T-cell (primary cell): ENCODE measurements around the gene RALA. TPM values are rescaled to one million over a fixed set of nuclear protein-coding genes. Genes with fewer than 3 reads are reported as not detected.
"Not testable (repeated sequence)": the region's sequence is repeated elsewhere in the genome, so short reads cannot be mapped to it uniquely, and the experiment has no call there.

Source experiments
- ATAC-seq, 4 experiments: fragments of 200-7000 bp in 3 of 4; fragments of 150-1000 bp in 1 of 4; cut with Tn5 transposase; replicated peaks in 1 of 4; 1 replicate in 3 of 4; 2 replicates in 1 of 4; pipeline ENCODE4 v1.10.0; 2021; ENCODE audit warnings: moderate library complexity in 3 of 4, mild to moderate bottlenecking in 2 of 4, moderate number of reproducible peaks in 1 of 4
- CTCF ChIA-PET, 2 donors: fragments of 300-600 bp; sonication (Branson Sonifier 250); formaldehyde crosslinking; loops; one replicate each; lab custom pipeline; 2022; ENCODE audit warnings: antibody characterized with exemption in 2 of 2; lab: Charles Lee
- POLR2A ChIA-PET, 2 donors: fragments of 300-600 bp; sonication (Branson Sonifier 250); formaldehyde crosslinking; loops; one replicate each; lab custom pipeline; 2022; ENCODE audit warnings: antibody characterized with exemption in 2 of 2; lab: Charles Lee
- DNase-seq, 35 experiments: peaks; one replicate each; pipeline versions ENCODE4 v3.0.0 to v3.0.0-alpha.2; 2013 to 2023
- H3K27ac ChIP-seq: one replicate; pipeline ENCODE4 v1.5.1; 2013; ENCODE audit warnings: low read length
- H3K27me3 ChIP-seq, 2 experiments: replicated peaks in 1 of 2; 1 replicate in 1 of 2; 2 replicates in 1 of 2; pipeline versions ENCODE4 v1.6.1 to v1.7.0; 2013; ENCODE audit warnings: low read length in 1 of 2, mixed read lengths in 1 of 2; ENCODE audit not compliant: control insufficient read depth in 2 of 2, insufficient read depth in 2 of 2; ENCODE audit errors: extremely low read depth in 1 of 2
- H3K36me3 ChIP-seq, 2 donors: 1 replicate in 1 of 2; 2 replicates in 1 of 2; pipeline versions ENCODE4 v1.6.1 to v1.7.0; 2013; ENCODE audit warnings: low read length in 1 of 2; ENCODE audit not compliant: control insufficient read depth in 2 of 2, insufficient read depth in 1 of 2; ENCODE audit errors: extremely low read depth in 1 of 2
- H3K4me1 ChIP-seq, 2 experiments: 1 replicate in 1 of 2; 2 replicates in 1 of 2; pipeline versions ENCODE4 v1.6.1 to v1.7.0; 2013; ENCODE audit warnings: low read length in 2 of 2, mixed read lengths in 1 of 2; ENCODE audit not compliant: insufficient read depth in 2 of 2, control insufficient read depth in 1 of 2; ENCODE audit errors: extremely low read depth in 1 of 2
- H3K4me3 ChIP-seq, 2 donors: 1 replicate in 1 of 2; 2 replicates in 1 of 2; pipeline versions ENCODE4 v1.5.1 to v1.7.0; 2013; ENCODE audit warnings: mild to moderate bottlenecking in 2 of 2, low read length in 1 of 2, moderate library complexity in 1 of 2; ENCODE audit not compliant: control insufficient read depth in 1 of 2; ENCODE audit errors: extremely low read depth in 1 of 2
- H3K9me3 ChIP-seq: 2 replicates; pipeline ENCODE4 v1.7.0; 2013
- H3K27ac Mint-ChIP-seq, 2 donors: one replicate each; pipeline ENCODE4 v1.8.0; 2020 to 2021; ENCODE audit warnings: mild to moderate bottlenecking in 2 of 2, mixed read lengths in 2 of 2
- H3K27me3 Mint-ChIP-seq, 2 donors: one replicate each; pipeline ENCODE4 v1.8.0; 2021 to 2022; ENCODE audit warnings: mixed read lengths in 2 of 2
- H3K36me3 Mint-ChIP-seq: one replicate; pipeline ENCODE4 v1.8.0; 2021; ENCODE audit warnings: mixed read lengths
- H3K4me1 Mint-ChIP-seq, 3 donors: one replicate each; pipeline ENCODE4 v1.8.0; 2020 to 2022; ENCODE audit warnings: mixed read lengths in 3 of 3, mild to moderate bottlenecking in 1 of 3
- H3K4me3 Mint-ChIP-seq, 3 donors: one replicate each; pipeline ENCODE4 v1.8.0; 2020 to 2022; ENCODE audit warnings: mild to moderate bottlenecking in 3 of 3, mixed read lengths in 3 of 3, moderate library complexity in 3 of 3
- H3K9me3 Mint-ChIP-seq, 3 donors: one replicate each; pipeline ENCODE4 v1.8.0; 2020 to 2022; ENCODE audit warnings: mixed read lengths in 3 of 3
- WGBS: methylation state at CpG from one replicate; pipeline ENCODE4 v1.1.5; 2013; ENCODE audit warnings: missing lambda C conversion rate; ENCODE audit not compliant: insufficient coverage; 5-methylcytosine and 5-hydroxymethylcytosine counted together
- total RNA-seq, 35 experiments: library from RNA in 6 of 35; stranded (reverse) in 6 of 35; fragments of 120-200 nt in 1 of 35; gene quantifications; one replicate each; pipeline versions ENCODE4 v1.2.1 to v1.2.4 and lab custom pipeline; 2013 to 2026

Gene RALA
- total RNA-seq, 5 donors from 2014 or later (not counting 1 experiment from before 2014, with no cell fraction given) = 24.4 to 49.8 (median 36.7) TPM

GRCh38 chr7:39749177-39749576 lies 125.8 kb downstream of the RALA start:
- Histone ChIP-seq H3K27ac (no peak overlapping the region), H3K4me3 (no peak overlapping the region), H3K27me3 (no peaks in the 10 kb centered on the region), H3K9me3 (no peaks in the 10 kb centered on the region), H3K4me1 (peaks cover 0 to 3% of the 10 kb centered on the region in 2 experiments), H3K36me3 (no peaks in the 10 kb centered on the region)
- H3K27me3 Mint-ChIP-seq = no peaks in the 10 kb centered on the region
- H3K4me1 Mint-ChIP-seq = peaks cover 5 to 6% (median 6%) of the 10 kb centered on the region in 3 donors
- ATAC-seq (no peak), DNase-seq (no peak)
- H3K4me3 Mint-ChIP-seq = no peak overlapping the region
- CTCF ChIA-PET = interaction anchor here in 1 of 2 donors (6.0 kb wide), 1 partner anchor 170 kb away, joined by 123 read pairs; no protein-coding TSS in a partner anchor
- WGBS = no CpG with 5 or more reads among the region's 1 CpG
- H3K9me3 Mint-ChIP-seq = no peaks in the 10 kb centered on the region
- peaks cover 10% of the 10 kb centered on the region for H3K36me3 Mint-ChIP-seq
- POLR2A ChIA-PET = no interaction called here
- no peak overlapping the region for H3K27ac Mint-ChIP-seq

GRCh38 chr7:39749717-39750116 lies 126.3 kb downstream of the RALA start:
- H3K27ac ChIP-seq = no peak overlapping the region
- H3K4me3 Mint-ChIP-seq = no peak overlapping the region
- ATAC-seq = no peak
- no CpG with 5 or more reads among the region's 2 CpGs for WGBS
- H3K27ac Mint-ChIP-seq = no peak overlapping the region
- peaks cover 0 to 3% of the 10 kb centered on the region in 2 experiments for H3K4me1 ChIP-seq
- H3K4me1 Mint-ChIP-seq = peaks cover 5 to 6% (median 6%) of the 10 kb centered on the region in 3 donors
- no peak overlapping the region for H3K4me3 ChIP-seq
- no peak for DNase-seq
- ChIA-PET POLR2A (no interaction called here), CTCF (interaction anchor here in 1 of 2 donors (6.0 kb wide), 1 partner anchor 170 kb away, joined by 123 read pairs; no protein-coding TSS in a partner anchor)
- no peaks in the 10 kb centered on the region for H3K27me3 Mint-ChIP-seq
- H3K36me3 ChIP-seq = no peaks in the 10 kb centered on the region
- H3K9me3 Mint-ChIP-seq = no peaks in the 10 kb centered on the region
- H3K36me3 Mint-ChIP-seq = peaks cover 10% of the 10 kb centered on the region
- H3K27me3 ChIP-seq = no peaks in the 10 kb centered on the region
- no peaks in the 10 kb centered on the region for H3K9me3 ChIP-seq

GRCh38 chr7:39750253-39751077 lies 127.1 kb downstream of the RALA start:
- Histone ChIP-seq H3K27ac (no peak overlapping the region), H3K27me3 (no peaks in the 10 kb centered on the region), H3K4me3 (no peak overlapping the region), H3K9me3 (no peaks in the 10 kb centered on the region), H3K4me1 (peaks cover 0 to 3% of the 10 kb centered on the region in 2 experiments), H3K36me3 (no peaks in the 10 kb centered on the region)
- Mint-ChIP-seq H3K27me3 (no peaks in the 10 kb centered on the region), H3K27ac (no peak overlapping the region), H3K9me3 (no peaks in the 10 kb centered on the region), H3K4me3 (no peak overlapping the region), H3K4me1 (peaks cover 5 to 7% (median 6%) of the 10 kb centered on the region in 3 donors), H3K36me3 (peaks cover 10% of the 10 kb centered on the region)
- ATAC-seq (no peak), DNase-seq (no peak)
- 100% methylated on average over 1 of the region's 5 CpGs for WGBS
- ChIA-PET CTCF (interaction anchor here (0.7 to 1.9 kb wide), 3 partner anchors 170 to 172 kb away, joined by 3 to 8 read pairs (median 6); no protein-coding TSS in a partner anchor), POLR2A (no interaction called here)

DNA sequence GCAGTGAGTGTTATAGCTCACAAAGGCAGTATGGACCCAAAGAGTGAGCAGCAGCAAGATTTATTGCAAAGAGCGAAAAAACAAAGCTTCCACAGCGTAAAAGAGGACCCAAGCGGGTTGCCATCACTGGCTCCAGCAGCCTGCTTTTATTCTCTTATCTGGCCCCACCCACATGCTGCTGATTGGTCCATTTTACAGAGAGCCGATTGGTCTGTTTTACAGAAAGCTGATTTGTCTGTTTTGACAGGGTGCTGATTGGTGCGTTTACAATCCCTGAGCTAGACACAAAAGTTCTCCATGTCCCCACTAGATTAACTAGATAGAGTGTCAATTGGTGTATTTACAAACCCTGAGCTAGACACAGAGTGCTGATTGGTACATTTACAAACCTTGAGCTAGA lies 129.9 kb downstream of the RALA start:
- H3K4me3 ChIP-seq, DNase-seq, H3K4me1 Mint-ChIP-seq, H3K27me3 Mint-ChIP-seq, H3K36me3 ChIP-seq, H3K27ac ChIP-seq, CTCF ChIA-PET, H3K9me3 ChIP-seq, ATAC-seq, H3K4me3 Mint-ChIP-seq, H3K9me3 Mint-ChIP-seq, H3K27ac Mint-ChIP-seq, H3K4me1 ChIP-seq, H3K27me3 ChIP-seq: not testable (repeated sequence)
- POLR2A ChIA-PET = interaction anchor here in 1 of 2 donors (0.6 kb wide), 1 partner anchor 173 kb away, joined by 3 read pairs; no protein-coding TSS in a partner anchor
- peaks cover 10% of the 10 kb centered on the region for H3K36me3 Mint-ChIP-seq
- no CpG with 5 or more reads among the region's 5 CpGs for WGBS

GRCh38 chr7:39753823-39754325 lies 130.5 kb downstream of the RALA start:
- Histone ChIP-seq H3K9me3 (no peaks in the 10 kb centered on the region), H3K27me3 (no peaks in the 10 kb centered on the region), H3K4me3 (no peak overlapping the region), H3K4me1 (no peaks in the 10 kb centered on the region), H3K27ac (no peak overlapping the region), H3K36me3 (no peaks in the 10 kb centered on the region)
- Mint-ChIP-seq H3K27me3 (no peaks in the 10 kb centered on the region), H3K9me3 (no peaks in the 10 kb centered on the region), H3K4me1 (peaks cover 0 to 1% (median 0%) of the 10 kb centered on the region in 3 donors), H3K36me3 (peaks cover 15% of the 10 kb centered on the region), H3K4me3 (no peak overlapping the region), H3K27ac (no peak overlapping the region)
- DNase-seq (no peak), ATAC-seq (no peak)
- WGBS = 98% methylated on average over 28 of the region's 29 CpGs
- POLR2A ChIA-PET = no interaction called here
- CTCF ChIA-PET = no interaction called here

GRCh38 chr7:39754326-39755120 lies 131.2 kb downstream of the RALA start:
- H3K9me3 ChIP-seq = no peaks in the 10 kb centered on the region
- H3K36me3 ChIP-seq = no peaks in the 10 kb centered on the region
- ChIA-PET POLR2A (no interaction called here), CTCF (no interaction called here)
- peaks cover 0 to 1% (median 0%) of the 10 kb centered on the region in 3 donors for H3K4me1 Mint-ChIP-seq
- peaks cover 20% of the 10 kb centered on the region for H3K36me3 Mint-ChIP-seq
- H3K4me3 ChIP-seq = no peak overlapping the region
- H3K27ac Mint-ChIP-seq = no peak overlapping the region
- no peaks in the 10 kb centered on the region for H3K4me1 ChIP-seq
- WGBS = 98% methylated on average over 5 of the region's 17 CpGs
- H3K27me3 Mint-ChIP-seq = no peaks in the 10 kb centered on the region
- DNase-seq (no peak), ATAC-seq (no peak)
- H3K27me3 ChIP-seq = no peaks in the 10 kb centered on the region
- no peaks in the 10 kb centered on the region for H3K9me3 Mint-ChIP-seq
- no peak overlapping the region for H3K27ac ChIP-seq
- no peak overlapping the region for H3K4me3 Mint-ChIP-seq
